HepG2 (cell line): Measurements from ENCODE around the gene B3GNT8. TPM values are rescaled to one million over a fixed set of nuclear protein-coding genes. Genes with fewer than 3 reads are reported as not detected.

ENCODE experiments used
- CAMTA2 ChIP-seq: sonication (generic); formaldehyde crosslinking; IDR thresholded peaks from 2 replicates; pipeline ENCODE4 v1.4.0; 2020; ENCODE audit warnings: mild to moderate bottlenecking, missing genetic modification reagents, borderline replicate concordance
- CBFB ChIP-seq: sonication (generic); formaldehyde crosslinking; IDR thresholded peaks from 2 replicates; pipeline ENCODE4 v1.4.0; 2020; ENCODE audit warnings: missing genetic modification reagents
- CC2D1A ChIP-seq: sonication (generic); formaldehyde crosslinking; IDR thresholded peaks from 2 replicates; pipeline ENCODE4 v1.8.1; 2023; ENCODE audit warnings: mild to moderate bottlenecking, missing genetic modification reagents
- ETV6 ChIP-seq: sonication (generic); formaldehyde crosslinking; conservative IDR thresholded peaks from 2 replicates; pipeline ENCODE4 v1.4.0; 2020; ENCODE audit warnings: missing genetic modification reagents
- GZF1 ChIP-seq: sonication (generic); formaldehyde crosslinking; IDR thresholded peaks from 2 replicates; pipeline ENCODE4 v1.5.1; 2020; ENCODE audit warnings: mild to moderate bottlenecking, missing genetic modification reagents
- MATR3 ChIP-seq: sonication (generic); formaldehyde crosslinking; IDR thresholded peaks from 2 replicates; pipeline ENCODE4 v1.4.0; 2020; ENCODE audit warnings: missing genetic modification reagents
- PHF8 ChIP-seq: sonication (generic); formaldehyde crosslinking; IDR thresholded peaks from 2 replicates; pipeline ENCODE4 v1.5.0; 2020; ENCODE audit warnings: missing genetic modification reagents
- SIN3A ChIP-seq: IDR thresholded peaks from 2 replicates; pipeline ENCODE4 v1.6.1; 2011; ENCODE audit warnings: low read depth, mild to moderate bottlenecking, control low read depth, low read length, borderline replicate concordance
- SMARCE1 ChIP-seq: fragments of 450-650 bp; IDR thresholded peaks from 2 replicates; pipeline ENCODE4 v1.6.1; 2017; ENCODE audit warnings: borderline replicate concordance
- SMYD3 ChIP-seq: sonication (generic); formaldehyde crosslinking; IDR thresholded peaks from 2 replicates; pipeline ENCODE4 v1.8.1; 2023; ENCODE audit warnings: mild to moderate bottlenecking, missing genetic modification reagents
- YEATS2 ChIP-seq: sonication (generic); formaldehyde crosslinking; IDR thresholded peaks from 2 replicates; pipeline ENCODE4 v1.4.0; 2020; ENCODE audit warnings: missing genetic modification reagents, borderline replicate concordance
- ZFX ChIP-seq: sonication (generic); formaldehyde crosslinking; IDR thresholded peaks from 2 replicates; pipeline ENCODE4 v1.4.0; 2020; ENCODE audit warnings: mild to moderate bottlenecking, low read depth, missing genetic modification reagents, moderate library complexity
- ZKSCAN1 ChIP-seq: fragments of 150-350 bp; IDR thresholded peaks from 2 replicates; pipeline ENCODE4 v1.6.1; 2014; ENCODE audit warnings: low read length
- ZNF24 ChIP-seq: fragments of 450-650 bp; IDR thresholded peaks from 2 replicates; pipeline ENCODE4 v1.6.1; 2017; ENCODE audit warnings: antibody characterized with exemption, mild to moderate bottlenecking
- ZNF264 ChIP-seq: sonication (generic); formaldehyde crosslinking; IDR thresholded peaks from 2 replicates; pipeline ENCODE4 v1.4.0; 2020; ENCODE audit warnings: missing genetic modification reagents
- ZNF292 ChIP-seq: sonication (generic); formaldehyde crosslinking; IDR thresholded peaks from 2 replicates; pipeline ENCODE4 v1.8.1; 2022; ENCODE audit warnings: mild to moderate bottlenecking, low read depth, missing genetic modification reagents, borderline replicate concordance
- ZNF549 ChIP-seq: sonication (generic); formaldehyde crosslinking; IDR thresholded peaks from 2 replicates; pipeline ENCODE4 v1.5.0; 2020; ENCODE audit warnings: missing genetic modification reagents
- ZNF776 ChIP-seq: sonication (generic); formaldehyde crosslinking; IDR thresholded peaks from 2 replicates; pipeline ENCODE4 v1.4.0; 2020; ENCODE audit warnings: mild to moderate bottlenecking, missing genetic modification reagents
- ZSCAN21 ChIP-seq: sonication (generic); formaldehyde crosslinking; IDR thresholded peaks from 2 replicates; pipeline ENCODE4 v1.8.0; 2022; ENCODE audit warnings: mild to moderate bottlenecking, missing genetic modification reagents, moderate library complexity, borderline replicate concordance
- polyA plus RNA-seq, 8 experiments: library from polyadenylated mRNA; depleted of rRNA in 3 of 8; stranded (reverse) in 7 of 8; unstranded in 1 of 8; fragments of >200 nt; fragmentation: Illumina TruSeq in 4 of 8; extraction: Trizol in 4 of 8; gene quantifications; 2 replicates each; pipeline versions ENCODE4 v1.2.1 to v1.2.3, GENCODE V29; 2011 to 2016; ENCODE audit warnings: low read depth in 4 of 8, missing spikeins in 1 of 8, mixed read lengths in 1 of 8; ENCODE audit not compliant: insufficient read depth in 1 of 8
- total RNA-seq, 5 experiments: library from RNA; depleted of rRNA; stranded (reverse); fragments of >200 nt; fragmentation: Illumina TruSeq; extraction: Trizol; gene quantifications; 2 replicates each; pipeline ENCODE4 v1.2.3, GENCODE V29; 2016; ENCODE audit warnings: low read depth in 1 of 5
- TF ChIP-seq, protein P1 (sequence below): sonication (generic); formaldehyde crosslinking; IDR thresholded peaks from 2 replicates; pipeline ENCODE4 v1.8.1; 2023; ENCODE audit warnings: missing genetic modification reagents, mild to moderate bottlenecking, borderline replicate concordance
- TF ChIP-seq, protein P2 (sequence below): sonication (generic); formaldehyde crosslinking; conservative IDR thresholded peaks from 2 replicates; pipeline ENCODE4 v1.4.0; 2020; ENCODE audit warnings: missing genetic modification reagents
- TF ChIP-seq, protein P3 (sequence below): sonication (generic); formaldehyde crosslinking; IDR thresholded peaks from 2 replicates; pipeline ENCODE4 v1.4.0; 2020; ENCODE audit warnings: missing genetic modification reagents
- TF ChIP-seq, protein P4 (sequence below): conservative IDR thresholded peaks from 2 replicates; pipeline ENCODE4 v1.6.1; 2018; ENCODE audit warnings: missing genetic modification reagents

Gene B3GNT8
- total and polyA plus RNA-seq, 2 of the 13 experiments (the other 11 are each of a cell fraction or from before 2014, with no cell fraction given), result 0.26 to 1.9 TPM

DNA sequence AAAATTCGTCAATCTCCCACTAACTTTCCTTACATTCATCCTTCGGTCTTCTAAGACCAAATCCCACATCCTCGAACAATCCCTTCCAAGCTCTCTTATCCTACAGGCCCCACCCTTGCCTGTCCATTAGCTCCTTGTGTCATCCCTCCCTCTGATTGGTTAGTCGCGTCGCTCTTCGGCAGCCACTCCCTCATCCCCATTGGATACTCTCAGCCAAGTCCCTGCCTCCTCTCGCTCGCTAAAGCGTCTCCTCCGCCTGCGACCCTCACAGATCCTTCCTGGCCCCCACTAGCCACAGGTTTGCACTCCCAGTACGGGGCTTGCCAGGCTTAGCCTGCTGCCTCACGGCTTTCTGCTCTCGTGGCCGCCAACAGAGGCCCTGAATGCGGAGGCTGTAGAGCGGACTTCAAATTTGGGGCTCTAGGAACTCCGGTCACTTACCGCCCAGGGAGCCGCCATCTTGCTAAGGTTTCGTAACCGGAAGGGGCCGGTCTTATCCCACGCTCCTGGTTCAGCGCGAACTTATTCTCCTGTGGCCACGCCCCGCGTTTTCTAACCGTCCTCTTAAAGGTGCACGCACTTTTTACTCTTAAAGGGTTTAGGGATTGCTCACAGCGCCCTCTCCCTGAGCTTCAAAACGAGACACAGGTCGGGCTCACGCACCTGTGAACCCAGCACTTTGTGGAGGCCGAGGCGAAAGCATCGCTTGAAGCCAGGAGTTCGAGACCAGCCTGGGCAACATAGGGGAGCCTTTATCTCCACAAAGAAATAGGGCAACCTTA lies 12.5 kb upstream of the B3GNT8 start, which contains the start of gene DMAC2 (continued):
- TF ChIP-seq CAMTA2 (no peak), YEATS2 (CRISPR knock-in tag) (no peak; the same call in 1 of the 2 replicates), PHF8 (peak; percentile 96), ZNF776 (CRISPR knock-in tag) (no peak), ZNF292 (CRISPR knock-in tag) (no peak), CC2D1A (CRISPR knock-in tag) (no peak), GZF1 (CRISPR knock-in tag) (no peak), ZNF24 (no peak), ZNF264 (CRISPR knock-in tag) (no peak), MATR3 (no peak), SIN3A (peak; percentile 71; the same call in 1 of the 2 replicates), ZKSCAN1 (no peak), SMARCE1 (no peak), ZFX (CRISPR knock-in tag) (peak; percentile 75), ZSCAN21 (CRISPR knock-in tag) (0 out of 2 replicates have a peak, but pooled peaks have one; percentile 42), SMYD3 (CRISPR knock-in tag) (no peak), ZNF549 (no peak), ETV6 (no peak), CBFB (0 out of 2 replicates have a peak, but pooled peaks have one; percentile 62)
- TF ChIP-seq, protein P1, sequence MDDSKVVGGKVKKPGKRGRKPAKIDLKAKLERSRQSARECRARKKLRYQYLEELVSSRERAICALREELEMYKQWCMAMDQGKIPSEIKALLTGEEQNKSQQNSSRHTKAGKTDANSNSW, result 0 out of 2 replicates have a peak, but pooled peaks have one; percentile 53
- TF ChIP-seq, protein P2, sequence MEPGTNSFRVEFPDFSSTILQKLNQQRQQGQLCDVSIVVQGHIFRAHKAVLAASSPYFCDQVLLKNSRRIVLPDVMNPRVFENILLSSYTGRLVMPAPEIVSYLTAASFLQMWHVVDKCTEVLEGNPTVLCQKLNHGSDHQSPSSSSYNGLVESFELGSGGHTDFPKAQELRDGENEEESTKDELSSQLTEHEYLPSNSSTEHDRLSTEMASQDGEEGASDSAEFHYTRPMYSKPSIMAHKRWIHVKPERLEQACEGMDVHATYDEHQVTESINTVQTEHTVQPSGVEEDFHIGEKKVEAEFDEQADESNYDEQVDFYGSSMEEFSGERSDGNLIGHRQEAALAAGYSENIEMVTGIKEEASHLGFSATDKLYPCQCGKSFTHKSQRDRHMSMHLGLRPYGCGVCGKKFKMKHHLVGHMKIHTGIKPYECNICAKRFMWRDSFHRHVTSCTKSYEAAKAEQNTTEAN (CRISPR knock-in tag), result no peak
- TF ChIP-seq, protein P3, sequence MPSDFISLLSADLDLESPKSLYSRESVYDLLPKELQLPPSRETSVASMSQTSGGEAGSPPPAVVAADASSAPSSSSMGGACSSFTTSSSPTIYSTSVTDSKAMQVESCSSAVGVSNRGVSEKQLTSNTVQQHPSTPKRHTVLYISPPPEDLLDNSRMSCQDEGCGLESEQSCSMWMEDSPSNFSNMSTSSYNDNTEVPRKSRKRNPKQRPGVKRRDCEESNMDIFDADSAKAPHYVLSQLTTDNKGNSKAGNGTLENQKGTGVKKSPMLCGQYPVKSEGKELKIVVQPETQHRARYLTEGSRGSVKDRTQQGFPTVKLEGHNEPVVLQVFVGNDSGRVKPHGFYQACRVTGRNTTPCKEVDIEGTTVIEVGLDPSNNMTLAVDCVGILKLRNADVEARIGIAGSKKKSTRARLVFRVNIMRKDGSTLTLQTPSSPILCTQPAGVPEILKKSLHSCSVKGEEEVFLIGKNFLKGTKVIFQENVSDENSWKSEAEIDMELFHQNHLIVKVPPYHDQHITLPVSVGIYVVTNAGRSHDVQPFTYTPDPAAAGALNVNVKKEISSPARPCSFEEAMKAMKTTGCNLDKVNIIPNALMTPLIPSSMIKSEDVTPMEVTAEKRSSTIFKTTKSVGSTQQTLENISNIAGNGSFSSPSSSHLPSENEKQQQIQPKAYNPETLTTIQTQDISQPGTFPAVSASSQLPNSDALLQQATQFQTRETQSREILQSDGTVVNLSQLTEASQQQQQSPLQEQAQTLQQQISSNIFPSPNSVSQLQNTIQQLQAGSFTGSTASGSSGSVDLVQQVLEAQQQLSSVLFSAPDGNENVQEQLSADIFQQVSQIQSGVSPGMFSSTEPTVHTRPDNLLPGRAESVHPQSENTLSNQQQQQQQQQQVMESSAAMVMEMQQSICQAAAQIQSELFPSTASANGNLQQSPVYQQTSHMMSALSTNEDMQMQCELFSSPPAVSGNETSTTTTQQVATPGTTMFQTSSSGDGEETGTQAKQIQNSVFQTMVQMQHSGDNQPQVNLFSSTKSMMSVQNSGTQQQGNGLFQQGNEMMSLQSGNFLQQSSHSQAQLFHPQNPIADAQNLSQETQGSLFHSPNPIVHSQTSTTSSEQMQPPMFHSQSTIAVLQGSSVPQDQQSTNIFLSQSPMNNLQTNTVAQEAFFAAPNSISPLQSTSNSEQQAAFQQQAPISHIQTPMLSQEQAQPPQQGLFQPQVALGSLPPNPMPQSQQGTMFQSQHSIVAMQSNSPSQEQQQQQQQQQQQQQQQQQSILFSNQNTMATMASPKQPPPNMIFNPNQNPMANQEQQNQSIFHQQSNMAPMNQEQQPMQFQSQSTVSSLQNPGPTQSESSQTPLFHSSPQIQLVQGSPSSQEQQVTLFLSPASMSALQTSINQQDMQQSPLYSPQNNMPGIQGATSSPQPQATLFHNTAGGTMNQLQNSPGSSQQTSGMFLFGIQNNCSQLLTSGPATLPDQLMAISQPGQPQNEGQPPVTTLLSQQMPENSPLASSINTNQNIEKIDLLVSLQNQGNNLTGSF (CRISPR knock-in tag), result peak; percentile 22; the same call in 1 of the 2 replicates
- TF ChIP-seq, protein P4, sequence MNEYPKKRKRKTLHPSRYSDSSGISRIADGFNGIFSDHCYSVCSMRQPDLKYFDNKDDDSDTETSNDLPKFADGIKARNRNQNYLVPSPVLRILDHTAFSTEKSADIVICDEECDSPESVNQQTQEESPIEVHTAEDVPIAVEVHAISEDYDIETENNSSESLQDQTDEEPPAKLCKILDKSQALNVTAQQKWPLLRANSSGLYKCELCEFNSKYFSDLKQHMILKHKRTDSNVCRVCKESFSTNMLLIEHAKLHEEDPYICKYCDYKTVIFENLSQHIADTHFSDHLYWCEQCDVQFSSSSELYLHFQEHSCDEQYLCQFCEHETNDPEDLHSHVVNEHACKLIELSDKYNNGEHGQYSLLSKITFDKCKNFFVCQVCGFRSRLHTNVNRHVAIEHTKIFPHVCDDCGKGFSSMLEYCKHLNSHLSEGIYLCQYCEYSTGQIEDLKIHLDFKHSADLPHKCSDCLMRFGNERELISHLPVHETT (CRISPR knock-in tag), result 0 out of 2 replicates have a peak, but pooled peaks have one; percentile 47
